Activated T-cell treated with anti-CD3 and anti-CD28 coated beads, Interleukin-2, amount 50 U/mL, for 72 hours (primary cell): ENCODE measurements around the gene NPIPA7. TPM values are rescaled to one million over a fixed set of nuclear protein-coding genes. Genes with fewer than 3 reads are reported as not detected.
"Not testable (repeated sequence)": the region's sequence is repeated elsewhere in the genome, so short reads cannot be mapped to it uniquely, and the experiment has no call there.

Source experiments
- ATAC-seq, 2 donors: fragments of 150-1000 bp; cut with Tn5 transposase; replicated peaks in 1 of 2; 2 replicates each; pipeline ENCODE4 v1.10.0; 2021; ENCODE audit warnings: moderate library complexity in 2 of 2, mild to moderate bottlenecking in 1 of 2
- DNase-seq, 2 donors: peaks; one replicate each; pipeline ENCODE4 v3.0.0; 2021 to 2022; ENCODE audit warnings: mixed read lengths in 1 of 2
- H3K27ac Mint-ChIP-seq: one replicate; pipeline ENCODE4 v1.8.0; 2022; ENCODE audit warnings: mild to moderate bottlenecking, moderate library complexity, mixed read lengths
- H3K27me3 Mint-ChIP-seq: one replicate; pipeline ENCODE4 v1.8.0; 2022; ENCODE audit warnings: low read depth, mixed read lengths
- H3K36me3 Mint-ChIP-seq, 2 donors: one replicate each; pipeline ENCODE4 v1.8.0; 2022; ENCODE audit warnings: mixed read lengths in 2 of 2, mild to moderate bottlenecking in 1 of 2; ENCODE audit not compliant: insufficient read depth in 2 of 2
- H3K4me1 Mint-ChIP-seq: one replicate; pipeline ENCODE4 v1.8.0; 2022; ENCODE audit warnings: low read depth, mixed read lengths
- H3K4me3 Mint-ChIP-seq, 2 donors: one replicate each; pipeline ENCODE4 v1.8.0; 2022; ENCODE audit warnings: mild to moderate bottlenecking in 2 of 2, mixed read lengths in 2 of 2, moderate library complexity in 2 of 2
- H3K9me3 Mint-ChIP-seq, 2 donors: one replicate each; pipeline ENCODE4 v1.8.0; 2022; ENCODE audit warnings: mixed read lengths in 2 of 2
- total RNA-seq, 2 donors: library from RNA; stranded (reverse); gene quantifications; one replicate each; pipeline ENCODE4 v1.2.3, GENCODE V29; 2022

The NPIPA7 gene
- total RNA-seq, 2 donors from 2014 or later = 4.2 to 4.3 TPM

DNA sequence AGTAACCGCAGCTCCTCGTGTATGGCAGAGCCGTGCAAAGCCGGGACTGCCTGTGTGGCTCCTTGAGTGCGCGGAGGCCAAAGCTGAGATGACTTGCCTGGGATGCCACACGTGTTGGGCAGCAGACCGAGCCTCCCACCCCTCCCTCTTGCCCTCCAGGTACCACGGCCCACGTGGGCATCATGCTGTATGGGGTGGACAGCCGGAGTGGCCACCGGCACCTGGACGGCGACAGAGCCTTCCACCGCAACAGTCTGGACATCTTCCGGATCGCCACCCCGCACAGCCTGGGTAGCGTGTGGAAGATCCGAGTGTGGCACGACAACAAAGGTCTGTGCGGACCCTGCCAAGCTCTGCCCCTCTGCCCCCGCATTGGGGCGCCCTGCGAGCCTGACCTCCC, 4.7 kb upstream of the NPIPA7 start:
- H3K27me3 Mint-ChIP-seq, ATAC-seq, H3K9me3 Mint-ChIP-seq, DNase-seq, H3K36me3 Mint-ChIP-seq, H3K27ac Mint-ChIP-seq, H3K4me3 Mint-ChIP-seq, H3K4me1 Mint-ChIP-seq: not testable (repeated sequence)

- not testable (repeated sequence) for H3K27ac Mint-ChIP-seq, ATAC-seq, H3K9me3 Mint-ChIP-seq, DNase-seq, H3K36me3 Mint-ChIP-seq, H3K27me3 Mint-ChIP-seq, H3K4me3 Mint-ChIP-seq, H3K4me1 Mint-ChIP-seq
Observed at GRCh38 chr16:16399685-16400084, 20.7 kb downstream of the NPIPA7 start.

DNA sequence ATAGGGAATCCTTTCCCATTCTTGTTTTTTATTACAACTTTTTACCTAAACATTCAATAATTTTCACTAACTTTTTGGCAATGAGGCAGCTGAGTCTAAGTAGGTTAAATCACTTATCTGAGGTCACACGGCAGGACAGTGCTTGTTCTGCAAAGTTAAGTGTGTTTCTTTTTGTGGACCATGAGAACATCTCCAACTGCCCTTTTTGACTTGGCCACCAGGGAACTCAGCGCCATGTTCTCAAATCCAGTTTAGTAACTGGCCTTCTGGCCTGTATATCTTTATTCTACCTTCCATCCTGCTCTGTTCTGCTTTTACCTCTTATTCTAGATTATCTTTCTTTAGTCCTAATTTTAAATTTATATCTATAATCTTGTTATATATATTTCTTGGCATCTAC, 23.4 kb downstream of the NPIPA7 start:
- not testable (repeated sequence) for ATAC-seq, H3K4me1 Mint-ChIP-seq

DNA sequence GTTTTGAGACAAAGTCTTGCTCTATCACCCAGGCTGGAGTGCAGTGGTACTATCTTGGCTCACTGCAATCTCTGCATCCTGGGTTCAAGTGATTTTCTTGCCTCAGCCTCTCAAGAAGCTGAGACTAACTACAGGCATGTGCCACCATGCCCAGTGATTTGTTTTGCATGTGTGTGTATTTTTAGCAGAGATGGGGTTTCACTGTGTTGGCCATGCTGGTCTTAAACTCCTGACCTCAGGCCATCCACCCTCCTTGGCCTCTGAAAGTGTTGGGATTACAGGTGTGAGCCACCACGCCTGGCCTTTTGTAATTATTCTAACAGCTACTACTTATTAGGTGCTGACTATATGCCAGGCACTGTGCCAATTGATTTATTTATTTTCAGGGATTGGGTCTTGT, 25.3 kb downstream of the NPIPA7 start:
- H3K27ac Mint-ChIP-seq, DNase-seq, ATAC-seq, H3K36me3 Mint-ChIP-seq, H3K9me3 Mint-ChIP-seq, H3K4me3 Mint-ChIP-seq, H3K4me1 Mint-ChIP-seq, H3K27me3 Mint-ChIP-seq: not testable (repeated sequence)

More for the DNA sequence above, 23.4 kb downstream of the NPIPA7 start:
- H3K27me3 Mint-ChIP-seq, H3K27ac Mint-ChIP-seq, DNase-seq, H3K4me3 Mint-ChIP-seq, H3K36me3 Mint-ChIP-seq, H3K9me3 Mint-ChIP-seq: not testable (repeated sequence)

DNA sequence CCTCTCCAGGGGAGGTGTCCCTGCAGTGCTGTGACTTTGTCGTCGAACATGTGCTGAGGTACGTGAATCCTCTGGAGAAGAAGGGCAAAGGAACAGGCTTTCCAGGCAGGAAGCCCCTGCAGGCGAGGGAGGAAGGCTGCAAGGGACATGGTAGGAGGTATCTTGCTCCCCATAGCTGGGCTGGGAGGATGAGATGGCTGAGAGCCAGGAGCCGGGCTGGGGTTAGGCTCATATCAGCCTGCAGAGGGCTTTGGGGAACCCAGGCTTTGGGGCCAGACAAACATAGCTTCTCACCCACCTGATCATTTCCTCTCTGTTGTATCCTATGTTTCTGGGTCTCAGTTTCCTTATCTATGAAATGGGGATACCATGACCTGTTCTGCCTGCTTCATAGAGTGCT, 26.5 kb downstream of the NPIPA7 start:
- not testable (repeated sequence) for ATAC-seq, H3K9me3 Mint-ChIP-seq, H3K36me3 Mint-ChIP-seq, H3K4me1 Mint-ChIP-seq, DNase-seq, H3K27ac Mint-ChIP-seq, H3K4me3 Mint-ChIP-seq, H3K27me3 Mint-ChIP-seq

DNA sequence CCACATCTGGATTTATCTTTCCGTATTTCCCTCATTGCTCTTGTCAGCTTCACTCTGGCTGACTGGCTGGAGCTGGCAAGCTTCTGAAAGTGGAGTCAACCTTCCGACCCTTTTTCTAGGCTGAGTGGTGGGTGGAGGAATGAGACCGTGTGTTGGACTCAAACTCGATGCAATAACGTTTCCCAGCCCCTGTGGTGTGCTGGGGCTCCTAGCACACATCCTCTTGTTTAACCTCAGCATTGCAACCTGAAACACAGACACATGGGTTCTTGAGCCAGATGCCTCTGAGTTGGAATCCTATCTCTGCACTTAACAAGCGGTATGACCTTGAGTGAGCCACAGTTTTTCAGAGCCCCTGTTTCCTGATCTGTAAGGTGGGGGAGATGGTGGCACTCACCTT, 29.5 kb downstream of the NPIPA7 start:
- not testable (repeated sequence) for H3K4me3 Mint-ChIP-seq, H3K27me3 Mint-ChIP-seq

GRCh38 chr16:16413773-16414172, 34.8 kb downstream of the NPIPA7 start:
- H3K27me3 Mint-ChIP-seq, ATAC-seq, H3K36me3 Mint-ChIP-seq, H3K4me1 Mint-ChIP-seq, H3K9me3 Mint-ChIP-seq, H3K27ac Mint-ChIP-seq, H3K4me3 Mint-ChIP-seq, DNase-seq: not testable (repeated sequence)

More for the DNA sequence above, 29.5 kb downstream of the NPIPA7 start:
- not testable (repeated sequence) for H3K9me3 Mint-ChIP-seq, ATAC-seq, H3K36me3 Mint-ChIP-seq, H3K4me1 Mint-ChIP-seq, DNase-seq, H3K27ac Mint-ChIP-seq

- H3K27me3 Mint-ChIP-seq, H3K4me1 Mint-ChIP-seq, ATAC-seq, DNase-seq, H3K36me3 Mint-ChIP-seq, H3K9me3 Mint-ChIP-seq, H3K4me3 Mint-ChIP-seq, H3K27ac Mint-ChIP-seq: not testable (repeated sequence)
Observed at GRCh38 chr16:16417071-16417470, 38.1 kb downstream of the NPIPA7 start.

GRCh38 chr16:16417914-16418544, 39.1 kb downstream of the NPIPA7 start:
- not testable (repeated sequence) for H3K27me3 Mint-ChIP-seq, H3K9me3 Mint-ChIP-seq, H3K4me1 Mint-ChIP-seq

GRCh38 chr16:16420515-16420914, 41.6 kb downstream of the NPIPA7 start:
- not testable (repeated sequence) for H3K27me3 Mint-ChIP-seq

More at GRCh38 chr16:16417914-16418544, 39.1 kb downstream of the NPIPA7 start:
- H3K36me3 Mint-ChIP-seq, ATAC-seq, DNase-seq, H3K4me3 Mint-ChIP-seq, H3K27ac Mint-ChIP-seq: not testable (repeated sequence)

GRCh38 chr16:16425146-16425545, 46.2 kb downstream of the NPIPA7 start:
- H3K27ac Mint-ChIP-seq, H3K27me3 Mint-ChIP-seq, H3K36me3 Mint-ChIP-seq, H3K4me3 Mint-ChIP-seq, H3K4me1 Mint-ChIP-seq, DNase-seq, ATAC-seq, H3K9me3 Mint-ChIP-seq: not testable (repeated sequence)

More at GRCh38 chr16:16420515-16420914, 41.6 kb downstream of the NPIPA7 start:
- H3K4me3 Mint-ChIP-seq, H3K36me3 Mint-ChIP-seq, H3K27ac Mint-ChIP-seq, DNase-seq, ATAC-seq, H3K4me1 Mint-ChIP-seq, H3K9me3 Mint-ChIP-seq: not testable (repeated sequence)

- not testable (repeated sequence) for H3K36me3 Mint-ChIP-seq, H3K27ac Mint-ChIP-seq, DNase-seq, H3K9me3 Mint-ChIP-seq, ATAC-seq, H3K27me3 Mint-ChIP-seq, H3K4me1 Mint-ChIP-seq, H3K4me3 Mint-ChIP-seq
Observed at GRCh38 chr16:16431135-16431534, 52.2 kb downstream of the NPIPA7 start.

DNA sequence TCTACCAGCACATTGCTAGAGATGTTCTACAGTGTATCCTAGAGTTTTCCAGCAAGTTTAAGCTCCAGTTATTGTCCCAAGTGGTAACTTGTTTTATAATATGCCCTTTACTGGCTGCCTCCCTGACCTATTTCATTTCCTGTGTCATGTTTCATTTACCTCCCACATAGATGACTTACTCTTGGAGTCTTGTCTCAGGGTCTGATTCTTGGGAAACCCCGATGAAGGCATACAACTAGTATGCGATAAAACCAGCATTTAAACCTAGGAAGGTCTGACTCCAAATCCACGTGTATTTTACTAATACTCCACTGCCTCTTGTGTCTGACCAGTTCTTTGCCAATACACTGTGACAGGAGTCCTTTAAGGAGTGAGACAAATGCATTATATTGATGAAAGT, 55.8 kb downstream of the NPIPA7 start:
- not testable (repeated sequence) for H3K4me3 Mint-ChIP-seq, H3K9me3 Mint-ChIP-seq, ATAC-seq, H3K4me1 Mint-ChIP-seq, H3K27me3 Mint-ChIP-seq, H3K27ac Mint-ChIP-seq, H3K36me3 Mint-ChIP-seq, DNase-seq

GRCh38 chr16:16441401-16441800, 62.5 kb downstream of the NPIPA7 start:
- H3K4me1 Mint-ChIP-seq, H3K27me3 Mint-ChIP-seq, H3K36me3 Mint-ChIP-seq, DNase-seq, ATAC-seq, H3K4me3 Mint-ChIP-seq, H3K27ac Mint-ChIP-seq, H3K9me3 Mint-ChIP-seq: not testable (repeated sequence)
